GM12865 (cell line): Measurements from ENCODE around the gene WDR45.

Experiments used
- DNase-seq: peaks from one replicate; pipeline ENCODE4 v3.0.0; 2010; ENCODE audit warnings: low read depth
- H3K4me3 ChIP-seq: 2 replicates; pipeline ENCODE4 v1.5.1; 2011; ENCODE audit warnings: mild to moderate bottlenecking, low read depth, low read length, control low read depth
- TF ChIP-seq, protein P1 (sequence below): IDR thresholded peaks from 2 replicates; pipeline ENCODE4 v1.5.1; 2011; ENCODE audit warnings: low read length, control low read depth, low read depth, inconsistent platforms; ENCODE audit not compliant: insufficient read depth; ENCODE audit errors: missing control alignments

The WDR45 gene

DNA sequence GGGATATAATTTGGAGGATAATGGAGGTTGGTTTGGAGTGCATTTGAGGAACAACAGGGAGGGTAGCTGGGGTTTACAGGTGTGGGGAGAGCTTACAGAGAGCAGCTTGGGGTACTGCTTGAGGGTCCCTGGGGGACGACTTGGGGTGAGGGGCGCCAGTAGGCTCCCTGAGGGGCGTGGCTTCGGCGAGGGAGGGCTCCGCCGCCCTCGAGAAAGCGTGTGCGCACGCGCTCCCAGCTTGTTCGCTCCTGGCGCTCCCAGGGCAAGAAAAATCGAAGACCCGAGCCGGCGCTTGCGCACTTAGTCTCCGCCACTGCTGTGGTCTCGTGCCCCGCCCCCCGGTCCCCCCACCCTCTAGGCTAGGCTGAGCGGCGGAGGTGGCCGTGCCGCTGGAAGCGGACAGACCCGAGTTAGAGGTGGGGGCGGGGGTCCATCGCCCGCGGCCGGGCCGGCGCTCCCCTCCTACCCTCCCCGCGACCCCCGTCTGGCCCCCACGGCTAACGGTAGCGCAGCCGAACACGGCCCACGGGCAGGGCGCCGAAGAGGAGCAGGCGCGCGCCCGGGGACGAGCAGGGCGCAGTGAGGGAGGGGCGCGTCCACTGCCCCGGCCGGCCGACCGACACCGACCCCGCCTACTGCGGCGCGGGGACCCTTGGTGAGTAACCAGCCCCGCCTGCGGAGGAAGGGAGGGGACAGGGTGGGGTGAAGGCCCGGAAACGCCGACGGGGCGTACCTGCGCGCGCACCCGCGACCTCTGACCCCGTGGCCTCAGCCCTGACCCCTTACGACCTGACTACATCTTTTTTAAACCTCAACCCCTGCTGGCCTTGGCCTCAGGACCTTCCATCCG, 26.2 kb downstream of the WDR45 start:
- peak overlapping the region; percentile 74 for H3K4me3 ChIP-seq
- peak; percentile 82 for DNase-seq
- TF ChIP-seq, protein P1, sequence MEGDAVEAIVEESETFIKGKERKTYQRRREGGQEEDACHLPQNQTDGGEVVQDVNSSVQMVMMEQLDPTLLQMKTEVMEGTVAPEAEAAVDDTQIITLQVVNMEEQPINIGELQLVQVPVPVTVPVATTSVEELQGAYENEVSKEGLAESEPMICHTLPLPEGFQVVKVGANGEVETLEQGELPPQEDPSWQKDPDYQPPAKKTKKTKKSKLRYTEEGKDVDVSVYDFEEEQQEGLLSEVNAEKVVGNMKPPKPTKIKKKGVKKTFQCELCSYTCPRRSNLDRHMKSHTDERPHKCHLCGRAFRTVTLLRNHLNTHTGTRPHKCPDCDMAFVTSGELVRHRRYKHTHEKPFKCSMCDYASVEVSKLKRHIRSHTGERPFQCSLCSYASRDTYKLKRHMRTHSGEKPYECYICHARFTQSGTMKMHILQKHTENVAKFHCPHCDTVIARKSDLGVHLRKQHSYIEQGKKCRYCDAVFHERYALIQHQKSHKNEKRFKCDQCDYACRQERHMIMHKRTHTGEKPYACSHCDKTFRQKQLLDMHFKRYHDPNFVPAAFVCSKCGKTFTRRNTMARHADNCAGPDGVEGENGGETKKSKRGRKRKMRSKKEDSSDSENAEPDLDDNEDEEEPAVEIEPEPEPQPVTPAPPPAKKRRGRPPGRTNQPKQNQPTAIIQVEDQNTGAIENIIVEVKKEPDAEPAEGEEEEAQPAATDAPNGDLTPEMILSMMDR: no peak

DNA sequence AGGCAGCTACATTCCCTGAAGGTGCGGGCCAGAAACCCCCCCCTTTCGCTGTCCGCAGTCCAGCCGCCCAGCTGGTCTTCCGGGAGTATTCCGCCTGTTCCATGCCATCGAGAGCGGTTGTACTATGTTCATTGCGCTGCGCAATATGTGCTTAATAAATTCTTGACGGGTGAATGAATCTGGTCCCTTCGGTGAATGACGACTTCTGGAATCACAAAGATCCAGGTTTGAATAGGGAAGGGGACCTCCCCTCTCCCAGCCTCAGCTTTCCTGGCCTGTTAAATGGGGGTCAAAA, 35.8 kb downstream of the WDR45 start:
- H3K4me3 ChIP-seq: peak overlapping the region; percentile 45
- TF ChIP-seq, protein P1: no peak
- no peak for DNase-seq

DNA sequence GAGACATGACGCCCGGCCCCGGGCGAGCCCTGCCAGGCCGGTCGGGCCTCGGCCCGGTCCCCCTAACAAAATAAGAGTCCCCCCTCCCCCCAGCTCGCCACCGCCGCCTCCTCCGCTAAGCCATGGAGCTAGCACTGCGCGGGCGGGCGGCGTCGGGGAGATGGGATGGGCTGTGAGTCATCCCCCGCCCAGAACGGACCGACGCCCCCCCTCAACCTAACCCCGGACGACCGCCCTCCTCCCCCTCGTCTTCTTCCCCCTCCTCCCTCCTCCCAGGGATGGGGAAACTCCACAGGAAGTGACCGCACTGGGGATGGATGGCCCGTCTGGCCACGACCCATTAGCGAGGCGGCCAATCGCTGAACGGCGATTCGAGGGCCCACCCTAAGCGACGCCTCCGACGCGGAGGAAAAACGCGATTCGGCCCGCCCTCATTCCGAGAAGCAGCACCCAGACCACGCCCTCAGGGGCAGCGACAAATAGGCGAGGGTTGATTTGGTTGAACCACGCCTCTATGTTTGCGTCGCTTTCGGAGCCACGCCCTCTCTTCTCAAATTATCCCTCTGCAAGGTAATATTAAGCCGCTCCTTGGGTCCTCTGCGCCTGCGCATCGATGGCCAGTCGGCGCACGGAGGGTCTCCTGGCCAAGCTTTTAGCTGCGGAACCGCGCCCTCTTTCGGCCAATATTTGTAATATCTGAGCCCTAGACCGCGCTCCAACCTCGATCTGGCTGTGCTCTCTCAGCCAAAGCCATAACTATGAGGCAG, 36.3 kb downstream of the WDR45 start, which contains the start of gene TFE3:
Gene TFE3, minus strand, starts transcription at position 138 of the 767 bp plus-strand sequence. Its CDS starts 131 bp downstream, at position 7.
- DNase-seq: peak; percentile 98
- TF ChIP-seq, protein P1: peak; percentile 56
- H3K4me3 ChIP-seq: peak within 1 kb of the TSS; percentile 82

DNA sequence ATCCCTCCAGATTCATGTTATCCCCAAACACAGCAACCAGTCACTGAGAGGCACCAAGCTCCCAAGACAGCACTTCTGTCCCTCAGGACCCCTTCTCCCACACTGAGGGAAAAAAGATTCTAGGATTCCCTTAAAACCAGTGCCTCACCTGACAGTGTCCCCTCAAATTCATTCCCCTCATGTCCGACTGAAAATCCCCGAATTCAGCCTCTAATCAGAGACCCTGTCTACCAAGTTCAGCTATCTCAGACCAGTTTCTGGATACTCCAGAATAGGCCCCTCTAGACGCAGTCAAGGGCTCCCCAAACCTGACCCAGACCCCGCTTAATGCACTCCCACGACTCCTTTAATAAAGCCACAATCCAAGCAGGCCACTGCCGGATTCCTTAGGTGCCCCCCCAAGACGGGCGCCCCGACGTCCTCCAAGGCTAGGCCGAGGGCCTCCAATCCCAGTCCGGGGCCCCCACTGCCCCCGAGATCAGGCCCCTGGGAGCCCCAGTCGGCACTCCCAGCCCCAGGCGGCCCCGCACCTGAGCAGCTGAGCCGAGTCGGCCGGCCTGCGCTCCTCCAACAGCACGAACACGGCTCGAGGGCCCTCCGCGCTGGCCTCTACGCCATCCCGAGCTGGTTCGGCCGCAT, 37.0 kb downstream of the WDR45 start:
- peak; percentile 6 for DNase-seq
- TF ChIP-seq, protein P1: no peak
- peak overlapping the region; percentile 82 for H3K4me3 ChIP-seq

DNA sequence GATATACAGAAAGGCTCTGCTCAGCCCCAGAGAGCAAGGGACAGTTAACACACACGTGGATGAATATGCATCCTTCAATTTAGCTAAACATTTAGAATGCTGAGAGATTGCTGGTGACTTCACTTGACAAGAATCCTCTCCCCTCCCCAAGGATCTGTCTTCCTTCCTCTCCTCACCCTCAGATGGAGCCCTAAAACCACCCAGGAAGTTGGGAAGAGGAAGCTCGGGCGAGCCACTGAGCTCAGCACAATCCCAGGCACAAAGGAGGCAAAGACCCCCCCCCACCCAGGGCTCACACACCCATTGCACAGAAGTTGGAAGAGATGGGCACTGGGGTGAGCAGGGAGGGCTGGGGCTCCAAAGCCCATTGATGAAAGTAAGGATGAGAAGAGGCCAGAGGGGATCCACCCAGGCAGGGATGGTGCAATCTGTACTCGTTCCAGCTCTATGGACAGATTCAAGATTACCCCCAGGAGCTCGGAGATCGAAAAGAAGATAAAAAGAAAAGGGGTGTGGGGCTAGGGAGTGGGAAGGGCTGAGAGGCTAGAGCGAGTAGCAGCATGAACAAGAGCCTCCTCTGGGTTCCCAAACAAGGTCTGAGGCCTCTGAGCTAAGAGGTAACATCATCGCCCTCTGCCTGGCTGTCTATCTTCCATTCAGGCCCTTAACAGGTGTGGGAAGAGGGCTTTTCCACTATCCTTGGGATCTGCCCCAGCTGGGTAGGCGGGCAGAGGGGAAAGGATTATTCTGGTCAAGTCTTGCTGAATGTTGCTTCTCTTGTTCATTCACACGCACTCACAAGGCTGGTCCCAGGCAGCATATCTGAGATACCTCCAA, 37.7 kb downstream of the WDR45 start:
- peak; percentile 13 for DNase-seq
- TF ChIP-seq, protein P1: no peak
- H3K4me3 ChIP-seq: peak overlapping the region; percentile 82

DNA sequence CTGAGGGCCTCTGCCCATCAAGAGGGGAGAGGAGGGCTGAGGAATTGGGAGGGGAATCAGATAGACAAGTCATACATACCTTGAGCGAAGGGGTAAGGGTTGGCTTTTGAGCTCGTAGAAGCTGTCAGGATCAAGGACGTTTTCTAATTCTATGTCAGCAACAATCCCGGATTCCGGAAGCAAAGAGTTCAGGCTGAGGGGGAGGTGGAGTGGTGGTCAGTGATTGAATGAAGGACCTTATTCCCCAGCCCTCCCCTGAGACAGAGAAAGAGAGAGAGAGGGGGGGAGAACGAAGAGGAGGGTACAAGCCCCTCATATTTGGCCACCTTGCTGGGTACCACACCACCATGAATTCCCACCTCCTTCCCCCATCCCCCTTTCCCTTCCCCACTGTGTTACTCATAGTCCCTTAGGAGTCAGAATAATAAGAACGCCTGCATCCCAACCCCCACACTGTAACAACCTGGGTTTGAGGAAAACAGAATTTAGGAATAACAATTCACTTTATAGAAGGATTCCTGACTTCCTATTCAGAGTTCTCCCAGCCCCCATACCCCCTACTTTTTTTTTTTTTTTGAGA, 39.2 kb downstream of the WDR45 start:
- DNase-seq: no peak
- TF ChIP-seq, protein P1: no peak
- H3K4me3 ChIP-seq: no peak overlapping the region
